GM12878 (cell line): ENCODE measurements around the gene PITPNC1. TPM values are rescaled to one million over a fixed set of nuclear protein-coding genes. Genes with fewer than 3 reads are reported as not detected.

Experiments
- ASH2L ChIP-seq: fragments of 300-600, 200-600 bp; sonication (generic); IDR thresholded peaks from 2 replicates; pipeline ENCODE4 v1.6.1; 2017; ENCODE audit warnings: low read depth, mild to moderate bottlenecking, borderline replicate concordance
- BRCA1 ChIP-seq: IDR thresholded peaks from 2 replicates; pipeline ENCODE4 v1.6.1; 2011; ENCODE audit warnings: low read depth, low read length, improper control_type of control experiment
- CBX3 ChIP-seq: fragments of 200-600 bp; sonication (generic); IDR thresholded peaks from 2 replicates; pipeline ENCODE4 v1.6.1; 2016; ENCODE audit warnings: low read depth, borderline replicate concordance
- CREM ChIP-seq: IDR thresholded peaks from 2 replicates; pipeline ENCODE4 v1.6.1; 2014; ENCODE audit warnings: antibody characterized with exemption, low read depth
- EP300 ChIP-seq, 2 experiments: fragments of 150-350 bp in 1 of 2; IDR thresholded peaks; 2 replicates each; pipeline ENCODE4 v1.6.1; 2011 to 2012; ENCODE audit warnings: low read depth in 2 of 2, low read length in 2 of 2, borderline replicate concordance in 1 of 2, improper control_type of control experiment in 1 of 2, inconsistent platforms in 1 of 2; ENCODE audit not compliant: control insufficient read depth in 1 of 2
- IKZF2 ChIP-seq, 2 experiments: fragments of 450-650 bp; IDR thresholded peaks; 2 replicates each; pipeline ENCODE4 v1.6.1; 2017; ENCODE audit warnings: mild to moderate bottlenecking in 2 of 2, moderate library complexity in 2 of 2
- KDM1A ChIP-seq: fragments of 200-600 bp; sonication (generic); IDR thresholded peaks from 2 replicates; pipeline ENCODE4 v1.6.1; 2016; ENCODE audit warnings: borderline replicate concordance
- LARP7 ChIP-seq: fragments of 450-650 bp; IDR thresholded peaks from 2 replicates; pipeline ENCODE4 v1.6.1; 2017; ENCODE audit warnings: mild to moderate bottlenecking
- MEF2A ChIP-seq: IDR thresholded peaks from 2 replicates; pipeline ENCODE4 v1.6.1; 2011; ENCODE audit warnings: low read depth, mild to moderate bottlenecking, low read length, moderate library complexity; ENCODE audit not compliant: insufficient read depth
- MTA3 ChIP-seq: IDR thresholded peaks from 2 replicates; pipeline ENCODE4 v1.6.1; 2012; ENCODE audit warnings: low read length, inconsistent platforms, borderline replicate concordance
- PAX5 ChIP-seq: IDR thresholded peaks from 2 replicates; pipeline ENCODE4 v1.6.1; 2011; ENCODE audit warnings: low read depth, low read length, borderline replicate concordance
- POLR2A ChIP-seq: IDR thresholded peaks from 2 replicates; pipeline ENCODE4 v1.6.1; 2011; ENCODE audit warnings: low read depth, mild to moderate bottlenecking, low read length
- SMC3 ChIP-seq: IDR thresholded peaks from 2 replicates; pipeline ENCODE4 v1.6.1; 2011; ENCODE audit warnings: low read length, improper control_type of control experiment, borderline replicate concordance
- SREBF2 ChIP-seq: IDR thresholded peaks from 2 replicates; pipeline ENCODE4 v1.6.1; 2012; ENCODE audit warnings: mild to moderate bottlenecking, low read length
- polyA plus RNA-seq, 11 experiments: library from polyadenylated mRNA; depleted of rRNA in 4 of 11; unstranded in 6 of 11; stranded (reverse) in 5 of 11; fragments of >200 nt; fragmentation: Nextera tagmentation in 4 of 11; fragmentation: Illumina TruSeq in 1 of 11; extraction: Ambion mirVana in 4 of 11; extraction: Trizol in 1 of 11; gene quantifications; 1 replicate in 1 of 11; 2 replicates in 10 of 11; pipeline versions ENCODE4 v1.2.1 to v1.2.3, GENCODE V29; 2011 to 2016; ENCODE audit warnings: inconsistent platforms in 2 of 11, missing spikeins in 2 of 11, low read depth in 1 of 11
- total RNA-seq, 4 experiments: library from RNA; depleted of rRNA in 3 of 4; stranded (reverse); fragments of >200 nt in 3 of 4; fragmentation: Illumina TruSeq in 1 of 4; extraction: Trizol in 1 of 4; gene quantifications; 2 replicates each; pipeline versions ENCODE4 v1.2.1 to v1.2.3, GENCODE V29; 2013 to 2021
- TF ChIP-seq, protein P1 (sequence below): fragments of 450-650 bp; formaldehyde crosslinking; IDR thresholded peaks from 2 replicates; pipeline ENCODE4 v1.5.0; 2022; ENCODE audit warnings: mild to moderate bottlenecking, missing genetic modification characterization
- TF ChIP-seq, protein P2 (sequence below): fragments of 450-650 bp; IDR thresholded peaks from 2 replicates; pipeline ENCODE4 v1.6.1; 2017; ENCODE audit warnings: mild to moderate bottlenecking, moderate library complexity
- TF ChIP-seq, protein P3 (sequence below): IDR thresholded peaks from 2 replicates; pipeline ENCODE4 v1.6.1; 2011; ENCODE audit warnings: borderline replicate concordance, low read depth, mild to moderate bottlenecking, moderate library complexity, low read length; ENCODE audit not compliant: insufficient read depth, poor library complexity, severe bottlenecking
- TF ChIP-seq, protein P4 (sequence below): fragments of 150-350 bp; IDR thresholded peaks from 2 replicates; pipeline ENCODE4 v1.6.1; 2014; ENCODE audit warnings: mild to moderate bottlenecking, low read depth, low read length
- TF ChIP-seq, protein P5 (sequence below): IDR thresholded peaks from 2 replicates; pipeline ENCODE4 v1.6.1; 2012; ENCODE audit warnings: low read length, inconsistent platforms

Gene PITPNC1
- total and polyA plus RNA-seq, 10 of the 15 experiments (the other 5 are each of a cell fraction or from before 2014, with no cell fraction given), result 12.2 to 62.4 (median 47.3) TPM

DNA sequence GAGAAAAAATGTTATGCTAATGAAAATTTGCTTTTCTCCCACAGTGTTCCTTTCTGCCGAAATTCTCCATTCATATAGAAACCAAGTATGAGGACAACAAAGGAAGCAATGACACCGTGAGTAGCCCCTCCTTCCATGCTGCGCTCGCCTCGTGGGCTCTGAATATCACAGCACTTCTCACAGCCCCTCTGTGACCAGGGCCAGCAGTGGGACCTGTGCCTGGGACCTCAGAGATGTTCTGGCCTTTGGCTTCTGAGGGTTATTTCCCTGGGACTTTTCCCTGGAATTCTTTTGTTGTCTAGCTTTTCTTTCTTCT is 201.0 kb downstream of the PITPNC1 start (continued):
- TF ChIP-seq EP300 (IDR thresholded peaks at IDR 0.05; ENCODE audit: borderline replicate concordance in 1 of 2, control insufficient read depth in 1 of 2, low read depth in 2 of 2, low read length in 2 of 2), result peak; percentile 48 to 78; a peak in 2 of 4 replicates
- TF ChIP-seq LARP7, result no peak
- peak; percentile 51; the same call in 1 of the 2 replicates for TF ChIP-seq POLR2A
- TF ChIP-seq IKZF2 (IDR thresholded peaks at IDR 0.05), result peak; percentile 84 to 89; a peak in 3 of 4 replicates
- TF ChIP-seq ASH2L, result no peak
- TF ChIP-seq CREM, result peak; percentile 71
- no peak; the same call in 1 of the 2 replicates for TF ChIP-seq SMC3
- TF ChIP-seq KDM1A, result no peak
- TF ChIP-seq SREBF2, result no peak
- TF ChIP-seq, protein P1, sequence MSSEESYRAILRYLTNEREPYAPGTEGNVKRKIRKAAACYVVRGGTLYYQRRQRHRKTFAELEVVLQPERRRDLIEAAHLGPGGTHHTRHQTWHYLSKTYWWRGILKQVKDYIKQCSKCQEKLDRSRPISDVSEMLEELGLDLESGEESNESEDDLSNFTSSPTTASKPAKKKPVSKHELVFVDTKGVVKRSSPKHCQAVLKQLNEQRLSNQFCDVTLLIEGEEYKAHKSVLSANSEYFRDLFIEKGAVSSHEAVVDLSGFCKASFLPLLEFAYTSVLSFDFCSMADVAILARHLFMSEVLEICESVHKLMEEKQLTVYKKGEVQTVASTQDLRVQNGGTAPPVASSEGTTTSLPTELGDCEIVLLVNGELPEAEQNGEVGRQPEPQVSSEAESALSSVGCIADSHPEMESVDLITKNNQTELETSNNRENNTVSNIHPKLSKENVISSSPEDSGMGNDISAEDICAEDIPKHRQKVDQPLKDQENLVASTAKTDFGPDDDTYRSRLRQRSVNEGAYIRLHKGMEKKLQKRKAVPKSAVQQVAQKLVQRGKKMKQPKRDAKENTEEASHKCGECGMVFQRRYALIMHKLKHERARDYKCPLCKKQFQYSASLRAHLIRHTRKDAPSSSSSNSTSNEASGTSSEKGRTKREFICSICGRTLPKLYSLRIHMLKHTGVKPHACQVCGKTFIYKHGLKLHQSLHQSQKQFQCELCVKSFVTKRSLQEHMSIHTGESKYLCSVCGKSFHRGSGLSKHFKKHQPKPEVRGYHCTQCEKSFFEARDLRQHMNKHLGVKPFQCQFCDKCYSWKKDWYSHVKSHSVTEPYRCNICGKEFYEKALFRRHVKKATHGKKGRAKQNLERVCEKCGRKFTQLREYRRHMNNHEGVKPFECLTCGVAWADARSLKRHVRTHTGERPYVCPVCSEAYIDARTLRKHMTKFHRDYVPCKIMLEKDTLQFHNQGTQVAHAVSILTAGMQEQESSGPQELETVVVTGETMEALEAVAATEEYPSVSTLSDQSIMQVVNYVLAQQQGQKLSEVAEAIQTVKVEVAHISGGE, result no peak
- no peak for TF ChIP-seq BRCA1
- TF ChIP-seq PAX5, result no peak
- TF ChIP-seq MEF2A, result no peak
- TF ChIP-seq, protein P2, sequence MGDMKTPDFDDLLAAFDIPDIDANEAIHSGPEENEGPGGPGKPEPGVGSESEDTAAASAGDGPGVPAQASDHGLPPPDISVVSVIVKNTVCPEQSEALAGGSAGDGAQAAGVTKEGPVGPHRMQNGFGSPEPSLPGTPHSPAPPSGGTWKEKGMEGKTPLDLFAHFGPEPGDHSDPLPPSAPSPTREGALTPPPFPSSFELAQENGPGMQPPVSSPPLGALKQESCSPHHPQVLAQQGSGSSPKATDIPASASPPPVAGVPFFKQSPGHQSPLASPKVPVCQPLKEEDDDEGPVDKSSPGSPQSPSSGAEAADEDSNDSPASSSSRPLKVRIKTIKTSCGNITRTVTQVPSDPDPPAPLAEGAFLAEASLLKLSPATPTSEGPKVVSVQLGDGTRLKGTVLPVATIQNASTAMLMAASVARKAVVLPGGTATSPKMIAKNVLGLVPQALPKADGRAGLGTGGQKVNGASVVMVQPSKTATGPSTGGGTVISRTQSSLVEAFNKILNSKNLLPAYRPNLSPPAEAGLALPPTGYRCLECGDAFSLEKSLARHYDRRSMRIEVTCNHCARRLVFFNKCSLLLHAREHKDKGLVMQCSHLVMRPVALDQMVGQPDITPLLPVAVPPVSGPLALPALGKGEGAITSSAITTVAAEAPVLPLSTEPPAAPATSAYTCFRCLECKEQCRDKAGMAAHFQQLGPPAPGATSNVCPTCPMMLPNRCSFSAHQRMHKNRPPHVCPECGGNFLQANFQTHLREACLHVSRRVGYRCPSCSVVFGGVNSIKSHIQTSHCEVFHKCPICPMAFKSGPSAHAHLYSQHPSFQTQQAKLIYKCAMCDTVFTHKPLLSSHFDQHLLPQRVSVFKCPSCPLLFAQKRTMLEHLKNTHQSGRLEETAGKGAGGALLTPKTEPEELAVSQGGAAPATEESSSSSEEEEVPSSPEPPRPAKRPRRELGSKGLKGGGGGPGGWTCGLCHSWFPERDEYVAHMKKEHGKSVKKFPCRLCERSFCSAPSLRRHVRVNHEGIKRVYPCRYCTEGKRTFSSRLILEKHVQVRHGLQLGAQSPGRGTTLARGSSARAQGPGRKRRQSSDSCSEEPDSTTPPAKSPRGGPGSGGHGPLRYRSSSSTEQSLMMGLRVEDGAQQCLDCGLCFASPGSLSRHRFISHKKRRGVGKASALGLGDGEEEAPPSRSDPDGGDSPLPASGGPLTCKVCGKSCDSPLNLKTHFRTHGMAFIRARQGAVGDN, result peak; percentile 58; the same call in 1 of the 2 replicates
- TF ChIP-seq, protein P3, sequence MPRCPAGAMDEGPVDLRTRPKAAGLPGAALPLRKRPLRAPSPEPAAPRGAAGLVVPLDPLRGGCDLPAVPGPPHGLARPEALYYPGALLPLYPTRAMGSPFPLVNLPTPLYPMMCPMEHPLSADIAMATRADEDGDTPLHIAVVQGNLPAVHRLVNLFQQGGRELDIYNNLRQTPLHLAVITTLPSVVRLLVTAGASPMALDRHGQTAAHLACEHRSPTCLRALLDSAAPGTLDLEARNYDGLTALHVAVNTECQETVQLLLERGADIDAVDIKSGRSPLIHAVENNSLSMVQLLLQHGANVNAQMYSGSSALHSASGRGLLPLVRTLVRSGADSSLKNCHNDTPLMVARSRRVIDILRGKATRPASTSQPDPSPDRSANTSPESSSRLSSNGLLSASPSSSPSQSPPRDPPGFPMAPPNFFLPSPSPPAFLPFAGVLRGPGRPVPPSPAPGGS, result peak; percentile 94
- TF ChIP-seq MTA3, result peak; percentile 46; the same call in 1 of the 2 replicates
- TF ChIP-seq, protein P4, sequence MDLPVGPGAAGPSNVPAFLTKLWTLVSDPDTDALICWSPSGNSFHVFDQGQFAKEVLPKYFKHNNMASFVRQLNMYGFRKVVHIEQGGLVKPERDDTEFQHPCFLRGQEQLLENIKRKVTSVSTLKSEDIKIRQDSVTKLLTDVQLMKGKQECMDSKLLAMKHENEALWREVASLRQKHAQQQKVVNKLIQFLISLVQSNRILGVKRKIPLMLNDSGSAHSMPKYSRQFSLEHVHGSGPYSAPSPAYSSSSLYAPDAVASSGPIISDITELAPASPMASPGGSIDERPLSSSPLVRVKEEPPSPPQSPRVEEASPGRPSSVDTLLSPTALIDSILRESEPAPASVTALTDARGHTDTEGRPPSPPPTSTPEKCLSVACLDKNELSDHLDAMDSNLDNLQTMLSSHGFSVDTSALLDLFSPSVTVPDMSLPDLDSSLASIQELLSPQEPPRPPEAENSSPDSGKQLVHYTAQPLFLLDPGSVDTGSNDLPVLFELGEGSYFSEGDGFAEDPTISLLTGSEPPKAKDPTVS, result no peak
- no peak for TF ChIP-seq CBX3
- TF ChIP-seq, protein P5, sequence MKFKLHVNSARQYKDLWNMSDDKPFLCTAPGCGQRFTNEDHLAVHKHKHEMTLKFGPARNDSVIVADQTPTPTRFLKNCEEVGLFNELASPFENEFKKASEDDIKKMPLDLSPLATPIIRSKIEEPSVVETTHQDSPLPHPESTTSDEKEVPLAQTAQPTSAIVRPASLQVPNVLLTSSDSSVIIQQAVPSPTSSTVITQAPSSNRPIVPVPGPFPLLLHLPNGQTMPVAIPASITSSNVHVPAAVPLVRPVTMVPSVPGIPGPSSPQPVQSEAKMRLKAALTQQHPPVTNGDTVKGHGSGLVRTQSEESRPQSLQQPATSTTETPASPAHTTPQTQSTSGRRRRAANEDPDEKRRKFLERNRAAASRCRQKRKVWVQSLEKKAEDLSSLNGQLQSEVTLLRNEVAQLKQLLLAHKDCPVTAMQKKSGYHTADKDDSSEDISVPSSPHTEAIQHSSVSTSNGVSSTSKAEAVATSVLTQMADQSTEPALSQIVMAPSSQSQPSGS, result peak; percentile 93
